ENCODE data around the gene TPM2.

The TPM2 gene

DNA sequence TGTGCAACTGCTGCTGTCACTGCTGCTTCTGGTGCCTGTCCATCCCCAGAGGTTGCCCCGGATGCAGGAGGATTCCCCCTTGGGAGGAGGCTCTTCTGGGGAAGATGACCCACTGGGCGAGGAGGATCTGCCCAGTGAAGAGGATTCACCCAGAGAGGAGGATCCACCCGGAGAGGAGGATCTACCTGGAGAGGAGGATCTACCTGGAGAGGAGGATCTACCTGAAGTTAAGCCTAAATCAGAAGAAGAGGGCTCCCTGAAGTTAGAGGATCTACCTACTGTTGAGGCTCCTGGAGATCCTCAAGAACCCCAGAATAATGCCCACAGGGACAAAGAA, 15.7 kb downstream of the TPM2 start:
- DNase-seq: no peak

DNA sequence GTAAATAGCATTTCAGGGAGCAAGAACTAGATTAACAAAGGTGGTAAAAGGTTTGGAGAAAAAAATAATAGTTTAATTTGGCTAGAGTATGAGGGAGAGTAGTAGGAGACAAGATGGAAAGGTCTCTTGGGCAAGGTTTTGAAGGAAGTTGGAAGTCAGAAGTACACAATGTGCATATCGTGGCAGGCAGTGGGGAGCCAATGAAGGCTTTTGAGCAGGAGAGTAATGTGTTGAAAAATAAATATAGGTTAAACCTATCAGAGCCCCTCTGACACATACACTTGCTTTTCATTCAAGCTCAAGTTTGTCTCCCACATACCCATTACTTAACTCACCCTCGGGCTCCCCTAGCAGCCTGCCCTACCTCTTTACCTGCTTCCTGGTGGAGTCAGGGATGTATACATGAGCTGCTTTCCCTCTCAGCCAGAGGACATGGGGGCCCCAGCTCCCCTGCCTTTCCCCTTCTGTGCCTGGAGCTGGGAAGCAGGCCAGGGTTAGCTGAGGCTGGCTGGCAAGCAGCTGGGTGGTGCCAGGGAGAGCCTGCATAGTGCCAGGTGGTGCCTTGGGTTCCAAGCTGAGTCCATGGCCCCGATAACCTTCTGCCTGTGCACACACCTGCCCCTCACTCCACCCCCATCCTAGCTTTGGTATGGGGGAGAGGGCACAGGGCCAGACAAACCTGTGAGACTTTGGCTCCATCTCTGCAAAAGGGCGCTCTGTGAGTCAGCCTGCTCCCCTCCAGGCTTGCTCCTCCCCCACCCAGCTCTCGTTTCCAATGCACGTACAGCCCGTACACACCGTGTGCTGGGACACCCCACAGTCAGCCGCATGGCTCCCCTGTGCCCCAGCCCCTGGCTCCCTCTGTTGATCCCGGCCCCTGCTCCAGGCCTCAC, 16.3 kb downstream of the TPM2 start, which contains the start of gene CA9:
CA9 (plus strand) TSS at position 797 of the 893 bp plus-strand sequence; CDS start at position 829, 32 bp downstream.
- DNase-seq: peak; percentile 35

DNA sequence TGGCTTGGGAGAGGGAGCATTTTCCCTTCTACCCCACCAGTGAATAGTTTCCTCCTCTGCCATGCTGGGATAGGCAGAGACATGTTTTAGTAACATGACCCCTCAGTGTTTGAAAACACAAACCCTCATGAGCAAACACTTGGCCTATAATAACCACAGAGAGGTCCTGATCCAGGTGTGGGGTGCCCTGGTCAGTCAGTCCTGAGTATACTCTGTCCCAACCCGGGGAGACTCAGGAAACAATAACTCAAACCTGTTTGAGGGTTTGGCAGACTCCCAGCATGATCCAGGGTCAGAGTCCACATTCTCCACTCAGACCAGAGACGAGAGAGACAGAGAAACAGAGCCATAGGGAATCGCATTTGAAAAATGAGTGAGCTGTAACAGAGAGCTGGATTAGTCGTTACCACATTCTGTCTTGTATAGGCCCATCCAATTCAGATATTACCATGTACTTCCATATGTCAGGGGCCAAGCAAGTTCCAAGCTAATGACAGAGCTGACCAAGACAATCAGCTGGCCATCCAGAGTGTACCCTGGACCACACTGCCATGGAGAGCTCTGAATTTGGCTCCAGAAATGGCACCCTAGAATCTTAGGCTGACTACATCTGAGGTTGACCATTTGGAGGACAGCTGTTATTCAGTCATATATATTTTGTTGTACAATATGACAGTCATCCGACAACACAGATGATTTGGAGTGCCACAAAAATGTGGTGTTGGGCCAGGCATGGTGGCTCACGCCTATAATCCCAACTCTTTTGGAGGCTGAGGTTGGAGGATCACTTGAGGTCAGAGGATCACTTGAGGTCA, 20.2 kb downstream of the TPM2 start:
- DNase-seq: no peak

DNA sequence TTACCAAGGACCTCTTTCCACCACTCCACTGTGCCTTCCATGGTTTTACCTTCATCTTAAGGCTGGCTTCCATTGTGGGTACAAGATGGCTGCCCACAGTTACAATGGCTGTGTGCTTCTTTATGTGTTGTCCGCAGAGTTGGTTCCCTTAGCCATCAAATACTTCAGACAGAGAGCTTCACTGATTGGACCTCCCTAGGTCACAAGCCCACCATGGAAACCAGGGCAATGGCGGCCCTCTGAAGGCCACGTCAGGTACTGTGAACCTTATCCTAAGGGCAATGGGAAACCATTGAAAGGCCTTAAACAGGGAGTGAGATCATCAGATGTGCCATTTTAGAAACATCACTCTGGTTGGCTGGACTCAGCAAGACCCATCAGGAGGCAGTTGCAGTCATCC, 21.8 kb downstream of the TPM2 start:
- DNase-seq: no peak

DNA sequence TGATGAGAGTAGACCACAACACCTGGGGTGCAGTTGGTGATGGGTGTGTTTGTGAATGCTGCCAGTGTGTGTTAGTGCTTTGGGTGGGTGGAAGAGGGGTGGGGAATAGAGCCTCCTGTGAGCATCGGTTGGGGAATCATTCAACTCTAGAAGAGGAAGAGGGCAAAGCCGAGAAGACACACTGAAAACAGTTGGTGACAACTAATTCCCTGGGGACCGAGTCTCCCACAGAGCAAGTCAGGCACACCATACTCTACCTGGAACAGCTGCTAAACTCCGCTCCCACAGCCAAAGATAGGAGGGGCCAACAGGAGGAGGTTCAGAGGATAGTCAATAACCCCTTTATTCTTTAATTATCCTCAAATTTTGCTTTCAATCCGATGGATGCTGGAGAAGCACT, 23.2 kb downstream of the TPM2 start:
- DNase-seq: no peak

DNA sequence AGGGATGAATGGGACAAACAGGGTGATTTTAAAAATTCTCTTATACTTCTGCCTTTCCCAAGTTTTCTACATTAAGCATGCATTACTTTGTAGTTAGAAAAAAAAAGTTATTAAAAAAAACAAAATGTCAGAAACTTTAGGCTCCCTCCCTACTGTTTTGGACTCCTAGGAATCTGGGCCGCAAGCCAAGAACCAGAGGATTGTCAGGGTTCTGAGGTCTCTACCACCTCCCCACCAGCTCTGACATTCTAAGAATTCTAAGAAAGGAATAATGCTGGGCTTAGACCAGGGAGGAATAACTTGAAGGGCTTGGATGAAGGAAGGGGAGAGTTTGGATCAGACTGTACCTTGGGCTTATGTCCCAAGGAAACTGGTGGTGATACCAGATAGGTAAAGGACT, 23.7 kb downstream of the TPM2 start:
- peak; percentile 70 for DNase-seq

DNA sequence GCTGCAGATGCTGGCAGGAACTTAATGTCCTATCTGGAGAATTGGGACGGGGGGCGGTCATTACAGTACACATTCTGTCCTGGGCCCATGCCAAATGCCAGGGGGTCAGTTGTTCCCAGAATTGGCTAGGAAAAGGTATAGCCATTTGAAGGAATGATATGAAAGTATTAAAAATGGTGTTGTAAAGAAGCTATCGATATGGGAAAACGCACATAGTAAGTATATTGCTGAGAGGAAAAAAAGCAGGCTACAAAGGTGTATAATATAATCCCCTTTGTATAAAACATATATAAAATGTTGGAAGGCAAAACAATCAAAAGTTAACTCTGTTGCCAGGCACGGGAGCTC, 24.3 kb downstream of the TPM2 start:
- DNase-seq: no peak

DNA sequence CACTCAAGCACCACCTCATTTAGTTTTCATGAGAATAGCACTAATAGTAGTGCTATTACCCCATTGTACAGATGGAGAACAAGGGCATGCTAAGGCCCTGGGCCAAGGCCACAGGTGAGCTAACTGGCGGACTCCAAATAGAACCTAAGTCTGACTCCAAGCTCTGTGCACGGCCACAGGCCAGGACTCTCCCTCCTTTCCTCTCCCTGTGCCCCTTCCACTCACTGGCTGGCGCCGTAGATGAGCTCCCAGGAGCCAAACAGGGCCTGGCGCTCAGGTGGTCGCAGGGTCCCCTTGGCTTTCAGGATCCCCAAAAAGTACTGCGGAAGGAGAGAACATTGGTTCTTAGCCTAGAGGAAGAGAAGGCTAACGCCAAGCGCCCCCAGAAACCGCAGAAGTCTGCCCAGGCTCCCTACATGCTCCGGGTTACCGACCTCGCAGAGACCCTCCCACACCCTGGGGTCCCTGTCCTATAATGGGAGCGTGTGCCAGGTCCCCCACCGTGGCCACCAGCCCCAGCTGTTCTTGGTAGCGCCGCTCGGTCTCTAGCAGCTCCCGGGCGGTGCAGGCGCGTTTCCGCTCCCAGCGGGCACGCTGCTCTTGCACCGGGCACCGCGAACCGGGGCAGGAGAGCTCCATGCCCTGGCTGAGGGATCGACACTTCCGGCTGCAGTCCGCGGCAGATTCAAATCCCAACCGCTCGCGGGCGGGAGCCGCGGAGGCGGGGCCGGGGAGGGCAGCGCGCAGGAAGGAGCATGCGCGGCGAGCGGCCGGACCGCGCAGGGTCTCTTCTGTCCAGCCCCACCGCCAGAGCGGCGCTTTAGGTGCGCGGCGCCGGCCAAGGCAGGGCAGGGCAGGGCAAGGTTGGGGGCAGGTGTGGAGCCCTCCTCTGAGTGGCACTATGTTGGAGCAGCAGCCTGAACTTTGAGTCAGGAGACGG, 24.9 kb downstream of the TPM2 start, which contains the start of gene ARHGEF39:
ARHGEF39 (minus strand) TSS at position 665 of the 940 bp plus-strand sequence; CDS start at position 639, 26 bp downstream.
- DNase-seq: peak; percentile 79

DNA sequence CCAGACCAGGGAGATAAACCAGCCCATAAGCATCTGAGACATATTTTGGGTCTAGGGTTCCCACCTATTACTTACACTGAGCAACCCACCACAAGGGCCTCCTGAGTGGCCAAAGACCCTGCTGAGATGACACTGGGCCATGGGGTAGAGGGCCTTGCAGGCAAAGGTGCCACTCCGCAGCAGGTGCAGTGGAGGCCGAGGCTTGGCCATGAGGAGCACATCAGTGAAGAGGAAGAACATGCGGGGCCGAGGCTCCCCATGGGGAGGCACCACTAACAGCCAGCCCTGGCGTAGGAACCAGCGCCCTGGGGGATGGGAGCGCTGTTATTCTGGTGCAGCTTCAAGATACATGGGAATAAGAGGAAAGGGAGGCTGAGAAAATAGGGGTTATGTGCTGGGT, 27.3 kb downstream of the TPM2 start:
- DNase-seq: no peak

DNA sequence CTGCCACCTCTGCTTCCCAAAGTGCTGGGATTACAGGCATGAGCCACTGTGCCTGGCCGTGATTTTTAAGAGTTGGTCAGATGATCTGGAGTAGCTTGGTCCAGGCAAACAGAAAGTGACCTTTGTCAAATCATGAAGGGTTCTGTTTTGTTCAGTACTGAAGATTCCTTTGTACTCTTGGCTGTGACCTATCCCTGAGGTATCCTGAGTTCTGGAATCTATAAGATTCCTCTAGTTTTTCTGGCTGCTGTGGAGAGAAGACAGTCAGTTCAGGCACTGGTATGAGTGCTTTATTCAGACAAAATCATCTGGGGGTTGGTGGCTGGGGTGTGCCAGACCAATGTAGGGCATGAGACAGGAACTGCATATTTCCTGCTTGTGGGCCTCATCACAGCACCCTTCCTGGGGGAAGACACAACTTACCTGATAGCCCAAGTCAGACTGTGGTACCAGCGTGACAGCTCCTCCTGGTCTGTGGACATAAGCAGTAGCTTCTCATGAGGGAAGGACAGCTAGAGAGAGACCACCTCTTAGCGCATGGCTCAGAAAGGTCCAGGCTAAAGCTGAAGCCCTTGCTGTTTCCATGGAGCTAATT, 27.9 kb downstream of the TPM2 start:
- DNase-seq: no peak

DNA sequence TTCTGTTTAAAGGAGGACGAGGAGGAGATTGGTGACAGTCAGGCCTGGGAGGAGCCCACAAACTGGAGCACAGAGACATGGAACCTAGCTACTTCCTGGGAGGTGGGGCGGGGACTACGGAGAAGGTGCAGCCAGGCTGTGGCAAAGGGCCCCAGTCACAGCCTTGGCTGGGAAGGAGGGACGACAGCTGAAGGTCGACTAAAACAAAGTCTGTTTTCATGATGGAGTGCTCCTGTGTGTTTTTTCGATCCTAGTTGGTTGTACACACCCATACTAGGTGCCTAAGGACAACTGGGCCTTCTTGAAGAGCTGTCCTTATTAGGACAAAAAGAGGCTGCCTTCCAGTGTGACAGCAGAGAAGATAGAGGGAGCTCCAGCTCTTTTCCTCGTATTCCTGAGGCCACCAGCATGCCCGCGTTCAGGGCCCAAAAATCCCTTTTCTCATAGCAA, 28.7 kb downstream of the TPM2 start:
- peak; percentile 52 for DNase-seq

DNA sequence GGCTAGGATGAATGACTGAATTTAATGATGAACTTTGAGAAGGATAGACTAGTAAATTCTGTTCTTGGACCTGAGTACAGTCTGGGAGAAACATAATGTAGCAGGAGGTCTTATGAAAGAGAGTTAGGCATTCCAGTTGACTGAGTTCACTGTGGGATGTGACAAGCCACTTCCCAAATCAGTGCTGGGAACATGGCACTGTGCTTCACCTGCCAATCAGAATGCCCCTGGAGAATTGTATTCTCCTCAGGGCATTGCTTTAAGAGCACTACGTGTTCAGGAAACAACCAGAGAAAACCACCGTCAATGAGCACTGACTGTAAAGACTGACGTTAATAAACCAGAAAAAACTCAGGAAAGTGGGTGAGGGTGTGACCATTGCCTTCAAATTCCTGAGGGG, 30.4 kb downstream of the TPM2 start:
- DNase-seq: peak; percentile 46

DNA sequence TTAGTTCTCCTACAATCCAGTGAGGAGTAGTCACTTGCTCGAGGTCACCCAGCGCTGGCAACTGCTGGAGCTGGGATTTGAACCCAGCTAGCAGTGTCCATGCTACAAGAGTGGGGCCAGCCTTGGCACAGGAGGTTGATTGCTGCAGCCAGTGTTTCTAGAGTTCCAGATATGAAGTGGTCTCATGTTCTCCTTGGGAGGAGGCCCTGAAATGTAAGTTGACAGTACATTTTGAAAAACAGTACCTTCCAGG, 30.8 kb downstream of the TPM2 start:
- DNase-seq: peak; percentile 51

DNA sequence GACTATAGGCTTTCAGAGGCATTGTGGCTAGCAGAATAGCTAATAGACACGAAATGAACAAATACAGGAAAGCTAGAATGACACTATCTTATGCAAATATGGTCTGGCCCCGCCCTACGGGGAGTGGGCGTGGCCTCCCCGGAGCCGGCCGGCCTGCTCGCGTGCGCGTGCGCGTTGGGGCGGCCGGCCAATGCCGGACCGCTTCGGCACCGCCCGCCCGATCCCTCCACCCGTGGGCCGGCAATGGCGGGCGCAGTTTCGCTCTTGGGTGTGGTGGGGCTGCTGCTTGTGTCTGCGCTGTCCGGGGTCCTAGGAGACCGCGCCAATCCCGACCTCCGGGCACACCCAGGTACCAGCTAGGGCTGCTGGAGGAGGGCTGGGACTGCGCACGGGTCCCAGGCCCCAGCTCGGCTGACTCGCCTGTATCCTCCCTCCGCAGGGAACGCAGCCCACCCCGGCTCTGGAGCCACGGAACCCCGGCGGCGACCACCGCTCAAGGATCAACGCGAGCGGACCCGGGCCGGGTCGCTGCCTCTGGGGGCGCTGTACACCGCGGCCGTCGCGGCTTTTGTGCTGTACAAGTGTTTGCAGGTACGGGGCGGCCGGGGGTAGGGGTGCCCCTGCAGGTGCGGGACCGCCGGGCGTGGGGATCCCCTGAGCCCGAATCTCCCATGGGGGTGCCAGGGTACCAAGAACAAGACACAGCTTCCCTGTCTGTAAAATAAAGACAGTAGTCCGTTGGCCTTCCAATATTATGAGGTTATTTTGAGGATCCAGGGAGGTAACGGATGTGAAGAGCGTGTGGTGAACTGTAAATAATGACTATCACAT, 31.4 kb downstream of the TPM2 start, which contains the start of gene CCDC107:
CCDC107 (plus strand) TSS at position 156 of the 831 bp plus-strand sequence; CDS start at position 244, 88 bp downstream.
- DNase-seq: peak; percentile 83

DNA sequence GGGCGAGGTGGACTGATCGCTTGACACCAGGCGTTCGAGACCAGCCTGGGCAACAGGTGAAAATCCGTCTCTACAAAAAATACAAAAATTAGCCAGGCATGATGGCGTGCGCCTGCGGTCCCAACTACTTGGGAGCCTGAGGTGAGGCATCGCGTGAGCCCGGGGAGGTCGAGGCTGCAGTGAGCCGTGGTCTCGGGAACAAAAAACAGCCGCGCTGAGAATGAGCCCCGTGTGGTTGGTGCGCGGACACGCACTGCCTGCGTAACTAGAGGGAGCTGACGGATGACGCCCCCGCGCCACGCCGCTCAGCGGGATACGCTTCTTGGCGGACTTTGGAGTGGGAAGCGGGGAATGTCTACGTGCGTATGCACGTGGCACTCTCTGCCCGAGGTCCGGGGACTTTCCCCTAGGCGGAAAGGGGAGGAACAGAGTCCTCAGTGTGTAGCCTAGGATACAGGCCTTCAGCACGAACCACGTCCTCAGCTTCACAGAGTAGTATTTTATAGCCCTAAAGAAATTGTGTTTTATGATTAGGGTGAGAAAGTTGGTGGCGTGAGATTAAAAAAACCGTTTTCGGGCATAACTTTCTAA, 32.1 kb downstream of the TPM2 start, which contains the start of gene RMRP:
RMRP (minus strand) TSS at position 474 of the 591 bp plus-strand sequence.
- DNase-seq: peak; percentile 100

DNA sequence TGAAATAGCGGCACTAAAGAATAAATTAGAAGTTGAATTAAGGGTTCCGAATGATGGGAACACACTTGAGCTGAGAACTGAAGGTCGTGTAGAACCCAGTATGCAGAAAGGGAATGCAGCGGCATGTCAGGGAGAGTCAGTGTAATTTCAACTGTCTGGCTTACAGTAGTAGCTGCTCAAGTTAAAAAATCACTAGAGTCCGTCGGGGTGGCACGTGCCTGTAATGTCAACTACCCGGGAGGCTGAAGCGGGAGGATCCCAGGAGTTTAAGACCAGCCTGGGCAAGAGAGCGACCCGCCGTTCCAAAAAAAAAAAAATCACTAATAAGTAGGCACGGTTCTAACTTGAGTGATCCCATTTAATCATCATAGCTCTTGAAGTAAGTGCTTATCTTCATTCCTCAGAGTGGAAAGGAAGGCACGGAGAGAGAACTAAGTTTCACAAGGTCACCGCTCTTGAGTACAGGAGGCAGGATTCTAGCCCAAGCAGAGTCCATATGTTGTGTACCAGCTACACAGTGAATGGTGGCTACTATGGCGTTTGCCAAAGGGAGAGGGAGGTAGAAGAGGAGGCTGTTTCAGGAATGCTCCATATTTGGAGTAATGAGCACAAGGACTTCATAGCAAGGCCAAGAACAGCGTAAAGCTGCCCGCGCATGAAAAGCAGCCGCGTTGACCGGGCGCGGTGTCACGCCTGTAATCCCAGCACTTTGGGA, 32.7 kb downstream of the TPM2 start:
- DNase-seq: no peak

DNA sequence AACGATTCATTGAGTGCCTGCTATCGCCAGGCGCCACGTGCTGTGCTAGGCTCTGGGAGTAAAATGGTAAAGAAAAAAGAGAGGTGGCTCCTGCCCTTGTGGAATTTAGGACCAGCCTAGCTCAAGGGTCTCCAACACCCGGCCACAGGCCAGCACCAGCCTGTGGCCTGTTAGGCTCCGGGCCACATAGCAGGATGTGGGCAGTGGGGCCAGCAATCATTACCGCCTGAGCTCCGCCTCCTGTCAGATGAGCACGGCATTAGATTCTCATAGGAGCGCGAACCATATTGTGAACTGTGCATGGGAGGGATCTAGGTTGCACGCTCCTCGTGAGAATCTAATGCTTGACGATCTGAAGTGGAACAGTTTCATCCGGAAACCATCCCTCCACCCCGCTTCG, 33.4 kb downstream of the TPM2 start:
- no peak for DNase-seq

DNA sequence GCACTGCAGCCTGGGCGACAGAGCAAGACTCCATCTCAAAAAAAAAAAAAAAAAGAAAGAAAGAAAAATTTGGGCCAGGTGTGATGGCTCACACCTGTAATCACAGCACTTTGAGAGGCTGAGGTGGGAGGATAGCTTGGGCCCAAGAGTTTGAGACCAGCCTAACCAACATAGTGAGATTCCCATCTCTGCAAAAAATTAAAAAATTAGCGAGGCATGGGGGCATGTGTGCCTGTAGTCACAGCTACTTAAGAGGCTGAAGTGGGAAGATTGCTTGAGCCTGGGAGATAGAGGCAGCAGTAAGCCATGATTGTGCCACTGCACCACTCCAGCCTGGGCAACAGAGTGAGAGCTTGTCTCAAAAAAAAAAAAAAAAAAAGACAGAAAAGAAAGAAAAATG, 36.1 kb downstream of the TPM2 start:
- no peak for DNase-seq

DNA sequence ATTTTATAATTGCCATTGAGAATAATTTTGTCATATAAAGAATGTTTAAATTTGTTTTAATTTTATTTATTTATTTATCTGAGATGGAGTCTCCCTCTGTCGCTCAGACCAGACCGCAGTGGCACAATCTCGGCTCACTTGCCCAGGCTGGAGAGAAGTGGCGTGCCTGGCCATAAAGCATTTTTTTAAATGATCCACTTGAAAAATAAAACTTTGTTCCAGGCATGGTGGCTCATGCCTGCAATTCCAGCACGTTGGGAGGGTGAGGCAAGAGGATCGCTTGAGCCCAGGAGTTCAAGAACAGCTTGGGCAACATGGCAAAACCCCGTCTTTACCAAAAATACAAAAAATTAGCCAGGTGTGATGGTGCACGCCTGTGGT, 36.9 kb downstream of the TPM2 start:
- no peak for DNase-seq
